HG03097 (cell line): ENCODE results near the gene TMEM89.

Experiments used
- ATAC-seq: cut with Tn5 transposase; IDR thresholded peaks from one replicate; pipeline ENCODE4 v1.9.1; 2021; ENCODE audit not compliant: unreplicated experiment, low FRiP score

TMEM89 gene, protein sequence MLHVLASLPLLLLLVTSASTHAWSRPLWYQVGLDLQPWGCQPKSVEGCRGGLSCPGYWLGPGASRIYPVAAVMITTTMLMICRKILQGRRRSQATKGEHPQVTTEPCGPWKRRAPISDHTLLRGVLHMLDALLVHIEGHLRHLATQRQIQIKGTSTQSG

DNA sequence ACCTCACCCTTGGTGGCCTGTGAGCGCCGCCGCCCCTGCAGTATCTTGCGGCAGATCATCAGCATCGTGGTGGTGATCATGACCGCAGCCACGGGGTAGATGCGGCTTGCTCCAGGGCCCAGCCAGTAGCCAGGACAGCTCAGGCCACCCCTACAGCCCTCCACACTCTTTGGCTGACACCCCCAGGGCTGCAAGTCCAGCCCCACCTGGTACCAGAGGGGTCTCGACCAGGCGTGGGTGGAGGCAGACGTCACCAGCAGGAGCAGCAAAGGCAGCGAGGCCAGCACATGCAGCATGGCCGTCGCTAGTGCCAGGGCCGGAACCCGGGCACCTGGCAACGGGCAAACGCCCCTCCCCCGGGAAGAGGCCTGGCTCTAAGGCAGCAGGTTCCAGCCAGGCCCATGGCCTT is at the start of gene TMEM89:
TSS of gene TMEM89 (minus strand) at position 309 of the 409 bp plus-strand sequence. CDS start at position 296, 13 bp downstream.
- ATAC-seq = no peak

DNA sequence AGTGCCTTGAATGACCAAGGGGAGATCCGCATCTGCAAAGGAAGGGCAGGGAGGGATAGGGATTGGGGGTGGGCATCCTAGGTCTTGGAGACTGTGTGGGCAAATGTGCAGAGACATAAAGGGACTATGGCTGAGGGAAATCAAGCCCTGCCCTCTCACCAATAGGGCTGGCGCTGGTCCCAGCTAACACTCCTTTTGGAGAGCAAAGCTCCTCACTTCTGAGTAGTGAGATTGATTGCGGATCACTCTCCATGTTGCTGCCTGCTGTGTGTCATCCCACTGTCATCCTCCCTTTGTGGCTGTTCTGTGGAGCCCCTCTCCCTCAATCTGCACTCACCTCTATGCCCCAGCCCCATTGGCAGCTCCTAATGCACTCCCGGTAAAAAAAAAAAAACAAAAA is 43.4 kb upstream of the TMEM89 start:
- ATAC-seq = no peak

DNA sequence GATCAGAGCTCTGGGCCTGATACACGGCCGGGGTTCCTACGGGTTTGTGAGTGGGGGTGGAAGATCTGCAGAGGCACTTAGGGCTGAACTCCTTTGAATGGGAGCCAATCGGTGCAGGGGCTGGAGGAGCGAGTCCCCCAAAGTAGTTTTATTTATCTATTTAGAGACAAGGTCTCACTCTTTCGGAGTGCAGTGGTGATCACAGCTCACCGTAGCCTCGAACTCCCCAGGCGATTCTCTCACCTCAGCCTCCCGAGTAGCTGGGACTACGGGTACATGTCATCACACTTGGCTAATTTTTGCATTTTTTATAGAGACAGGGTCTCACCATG is 42.7 kb upstream of the TMEM89 start:
- ATAC-seq = no peak

DNA sequence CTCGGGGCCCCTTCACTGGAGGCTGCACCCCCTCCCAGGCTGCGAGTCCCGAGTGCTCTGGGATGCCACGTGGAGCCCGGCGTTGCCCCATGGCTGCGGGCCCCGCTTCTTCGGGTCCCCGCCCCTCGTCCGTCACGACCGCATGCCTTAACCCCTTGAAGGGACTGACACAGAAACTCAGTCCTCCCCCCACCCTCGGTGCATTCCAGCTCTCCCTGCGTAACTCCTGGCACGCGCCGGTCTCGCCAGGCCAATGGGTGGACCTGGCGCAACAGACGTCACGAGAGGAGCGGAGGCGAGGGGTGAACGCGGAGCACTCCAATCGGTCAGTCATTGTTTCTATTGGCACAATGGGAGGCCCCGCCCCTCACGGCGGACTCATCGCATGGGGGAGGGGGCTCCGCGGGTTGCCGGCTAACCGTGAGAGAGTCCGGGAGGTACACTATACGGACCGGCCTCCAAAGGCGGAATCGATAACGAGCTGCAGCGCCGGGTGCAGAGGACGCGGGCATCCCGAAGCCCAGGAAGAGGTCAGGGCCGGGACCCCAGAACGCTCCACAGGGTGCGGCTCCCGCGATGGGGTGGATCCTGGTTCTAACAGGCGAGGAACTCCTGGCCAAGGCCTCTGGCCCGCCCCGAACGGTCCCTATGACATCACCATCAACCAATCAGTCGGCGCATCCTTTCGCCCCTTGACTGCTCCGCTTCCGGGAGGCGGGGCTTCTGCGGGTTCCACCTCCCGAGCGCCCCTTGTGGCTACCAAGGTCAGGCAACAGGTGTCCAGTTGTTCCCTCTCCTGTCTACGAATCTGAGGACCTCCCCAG is 42.1 kb upstream of the TMEM89 start:
- ATAC-seq = peak; percentile 78

DNA sequence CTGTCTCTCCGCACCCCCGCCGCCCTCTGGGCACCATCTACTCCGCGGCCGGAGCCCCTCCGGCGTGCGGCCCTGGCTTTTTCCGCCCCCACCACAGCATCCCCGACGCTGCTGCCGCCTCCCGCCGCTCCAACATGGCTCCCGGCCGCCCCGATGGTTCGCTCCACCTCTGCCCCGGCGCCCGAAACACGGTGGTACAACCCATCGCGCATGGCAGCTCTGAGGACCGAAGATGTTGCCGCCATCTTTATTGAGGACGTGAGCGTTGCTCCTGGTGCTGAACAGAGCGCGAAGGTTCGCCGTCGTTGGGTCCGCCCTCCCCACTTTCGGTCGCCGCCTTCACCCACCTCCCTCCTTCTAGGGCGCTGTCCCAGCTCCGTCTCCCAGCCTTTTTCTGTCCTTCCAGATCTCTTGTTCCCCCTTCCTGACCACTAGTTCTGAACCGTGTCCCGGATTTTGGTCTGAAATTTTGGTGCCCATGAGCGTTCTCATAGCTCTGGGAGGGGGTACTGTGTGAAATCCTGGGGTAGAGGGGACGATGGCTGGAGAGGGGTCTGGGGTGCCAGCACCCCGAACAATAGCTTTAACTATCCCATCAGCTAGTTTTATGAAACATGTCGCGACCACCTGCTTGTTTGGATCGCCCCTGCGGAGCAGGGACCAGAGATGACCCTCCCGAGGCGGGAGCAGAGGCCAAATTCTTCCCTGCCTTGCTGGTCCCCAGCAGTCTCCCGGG is 41.4 kb upstream of the TMEM89 start, which contains the start of gene CELSR3:
TSS of gene CELSR3 (minus strand) at position 134 of the 736 bp plus-strand sequence. CDS start 252 bp downstream, outside the sequence.
- no peak for ATAC-seq

DNA sequence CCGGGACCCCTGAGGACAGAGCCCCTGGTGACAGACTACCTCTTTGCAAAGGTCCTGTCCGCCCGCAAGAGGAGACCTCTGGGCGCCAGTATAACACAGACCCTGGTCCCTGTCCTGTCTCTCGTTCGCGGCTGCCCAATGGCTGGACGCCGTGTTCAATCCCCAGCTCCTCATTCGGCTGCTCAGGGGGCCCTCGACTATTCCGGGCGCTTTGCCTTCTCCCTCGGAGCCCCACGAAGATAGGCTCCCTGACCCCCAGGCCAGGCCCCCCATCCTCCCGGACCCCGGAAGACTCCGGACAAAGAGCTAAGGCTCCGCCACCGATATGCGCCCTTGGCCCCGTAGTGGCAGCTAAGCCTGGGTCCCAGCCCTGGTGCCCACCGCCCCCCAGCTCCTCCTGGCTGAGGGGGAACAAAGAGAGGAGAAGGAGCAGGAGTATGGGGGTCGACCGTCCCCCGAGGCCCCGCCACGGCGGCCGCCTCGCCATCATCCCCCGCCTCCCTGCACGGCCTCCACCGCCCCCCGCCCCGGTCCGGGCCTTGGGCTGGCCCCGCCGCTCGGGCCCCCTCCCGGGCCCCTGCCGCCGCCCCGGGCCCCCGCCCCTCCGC is 40.7 kb upstream of the TMEM89 start:
- ATAC-seq = no peak

DNA sequence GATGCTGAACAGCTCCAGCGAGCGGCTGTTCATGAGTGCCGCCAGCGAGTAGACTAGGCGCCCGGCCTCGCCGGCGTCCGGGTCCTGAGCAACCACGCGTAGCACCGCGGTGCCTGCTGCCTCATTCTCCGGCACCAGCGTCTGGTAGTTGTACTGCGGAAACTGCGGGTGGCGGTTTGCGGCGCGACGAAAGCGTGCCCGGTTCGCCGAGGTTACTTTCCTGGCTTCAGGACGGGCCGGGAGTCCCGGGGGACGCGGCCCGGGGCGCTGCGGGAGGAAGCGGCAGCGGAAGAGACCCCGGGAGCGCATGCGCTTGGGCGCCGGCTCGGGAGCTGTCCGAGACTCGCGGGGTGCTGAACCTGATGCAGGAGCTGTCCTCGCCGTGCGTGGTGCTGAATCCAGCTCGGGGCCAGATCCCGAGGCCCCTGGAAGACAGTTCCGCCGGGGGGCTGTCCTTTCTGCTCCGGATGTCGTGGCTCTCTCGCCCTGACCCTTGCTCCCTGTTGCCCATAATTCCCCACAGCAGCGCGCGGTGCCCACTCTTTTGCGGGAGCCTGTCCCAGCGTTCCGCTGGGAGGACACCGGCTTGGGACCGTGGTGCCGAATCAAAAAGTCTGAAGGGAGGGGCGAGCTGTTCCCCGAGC is 40.1 kb upstream of the TMEM89 start:
- ATAC-seq = peak; percentile 38

DNA sequence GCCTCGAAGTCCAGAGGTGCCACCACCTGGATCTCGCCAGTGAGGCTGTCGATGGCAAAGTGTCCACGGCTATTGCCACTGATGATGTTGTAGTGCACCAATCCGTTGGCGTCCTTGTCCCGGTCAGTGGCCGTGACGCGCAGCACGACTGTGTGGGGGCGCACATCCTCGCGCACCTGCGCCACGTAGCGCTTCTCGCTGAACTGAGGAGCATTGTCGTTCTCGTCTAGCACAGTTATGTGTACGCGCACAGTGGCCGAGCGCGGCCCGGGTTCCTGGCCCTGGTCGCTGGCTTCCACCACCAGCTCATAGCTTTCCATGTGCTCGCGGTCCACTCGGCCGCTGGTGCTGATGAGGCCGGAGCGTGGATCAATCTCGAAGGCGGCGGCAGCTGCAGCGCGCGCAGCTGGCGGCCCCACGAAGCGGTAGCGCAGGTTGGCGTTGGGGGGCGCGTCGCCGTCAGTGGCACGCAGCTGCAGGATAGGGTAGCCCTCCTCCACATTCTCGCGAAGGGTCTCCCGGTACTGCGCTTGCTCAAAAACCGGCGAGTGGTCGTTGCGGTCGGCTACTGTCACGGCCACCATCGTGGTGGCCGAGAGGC is 39.3 kb upstream of the TMEM89 start:
- no peak for ATAC-seq

DNA sequence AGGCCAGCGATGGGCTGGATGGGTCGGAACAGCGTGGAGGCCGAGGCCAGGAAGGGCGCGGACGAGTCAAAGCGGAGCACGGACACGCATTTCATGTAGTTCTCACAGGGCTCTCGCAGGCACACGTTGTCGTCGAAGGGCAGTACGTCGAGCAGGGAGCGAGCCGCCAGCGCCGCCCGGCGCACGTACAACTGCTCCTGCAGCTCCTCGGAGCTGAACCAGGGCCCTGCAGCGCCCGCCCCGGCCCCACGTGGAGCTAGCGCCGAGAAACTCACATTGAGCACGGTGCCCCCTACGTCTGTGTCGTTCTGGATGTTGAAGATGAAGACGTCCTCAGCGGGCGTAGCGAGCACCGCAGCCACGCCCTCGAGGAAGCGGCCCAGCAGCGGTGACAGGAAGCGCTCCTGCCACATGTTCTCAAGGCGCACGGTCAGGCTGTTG is 35.3 kb upstream of the TMEM89 start:
- ATAC-seq = no peak

DNA sequence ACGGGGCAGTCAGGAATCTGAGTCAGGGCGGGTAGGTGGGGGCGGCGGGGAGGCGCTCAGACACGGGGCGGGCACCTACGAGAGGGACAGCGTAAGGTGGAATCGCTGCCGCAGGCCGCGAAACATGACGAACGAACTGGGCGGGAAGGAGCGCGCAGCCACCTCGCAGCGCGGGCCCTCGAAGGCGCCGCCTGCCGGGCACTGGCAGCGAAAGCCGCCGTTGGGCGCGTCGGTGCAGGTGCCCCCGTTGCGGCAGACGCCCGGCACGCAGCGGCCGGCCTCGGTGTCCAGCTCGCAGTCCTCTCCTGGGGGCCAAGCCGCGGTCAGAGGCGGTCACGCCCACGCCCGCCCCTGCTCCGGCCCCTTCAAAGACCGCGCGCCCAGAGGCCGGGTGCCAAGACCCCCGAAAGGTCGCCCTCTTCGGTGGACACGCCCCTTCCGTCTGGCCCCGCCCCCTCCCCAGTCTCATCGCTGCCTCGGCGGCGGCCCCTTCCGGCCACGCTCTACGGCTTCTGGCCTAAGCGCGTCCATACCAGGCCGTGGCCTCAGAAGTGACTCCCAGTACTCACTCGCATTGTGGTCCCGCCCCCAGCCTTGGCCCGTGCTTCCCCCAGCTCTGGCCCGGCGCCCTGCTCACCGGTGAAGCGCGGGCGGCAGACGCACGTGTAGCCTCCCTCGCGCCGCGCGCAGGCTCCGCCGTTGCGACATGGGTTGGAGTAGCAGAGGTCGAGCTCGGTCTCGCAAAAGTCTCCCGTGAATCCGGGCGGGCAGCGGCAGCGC is 34.7 kb upstream of the TMEM89 start:
- peak; percentile 55 for ATAC-seq

DNA sequence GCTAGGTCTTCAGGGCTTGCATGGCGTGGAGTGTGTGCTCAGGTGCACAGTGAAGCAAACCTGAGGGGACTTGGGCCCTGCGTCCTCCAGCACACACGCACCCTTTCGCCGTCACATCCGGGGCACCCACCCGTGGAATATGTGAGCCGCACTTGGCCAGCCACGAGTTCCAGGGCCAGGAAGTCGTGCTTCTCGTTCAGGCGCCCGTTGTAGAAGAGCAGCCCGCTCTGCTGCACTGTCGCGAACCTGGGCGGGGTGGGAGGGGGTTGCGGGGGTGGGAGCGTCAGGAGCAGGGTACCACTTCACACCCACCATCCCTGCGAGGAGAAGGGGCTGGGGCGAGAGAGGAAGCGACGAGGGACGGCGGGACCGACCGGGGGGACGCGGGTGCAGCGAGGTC is 34.0 kb upstream of the TMEM89 start:
- no peak for ATAC-seq

DNA sequence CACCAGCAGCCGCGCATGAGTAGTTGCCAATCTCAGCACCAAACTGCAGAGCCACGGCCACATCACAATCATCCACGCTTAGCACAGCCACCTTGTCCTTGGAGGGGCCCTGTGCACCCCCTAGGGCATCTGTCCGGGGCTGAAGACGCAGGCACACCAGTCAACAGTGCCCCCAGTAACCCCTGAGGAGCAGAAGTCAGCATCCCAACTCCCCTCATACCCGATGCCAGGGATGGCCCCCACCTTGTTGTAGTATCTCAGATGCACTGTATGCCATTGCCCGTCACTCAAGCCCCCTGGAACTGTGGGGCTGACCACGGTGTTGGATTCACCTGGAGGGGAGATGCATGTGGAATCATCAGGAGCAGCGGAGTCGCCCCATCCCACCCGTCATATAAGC is 33.5 kb upstream of the TMEM89 start:
- no peak for ATAC-seq

DNA sequence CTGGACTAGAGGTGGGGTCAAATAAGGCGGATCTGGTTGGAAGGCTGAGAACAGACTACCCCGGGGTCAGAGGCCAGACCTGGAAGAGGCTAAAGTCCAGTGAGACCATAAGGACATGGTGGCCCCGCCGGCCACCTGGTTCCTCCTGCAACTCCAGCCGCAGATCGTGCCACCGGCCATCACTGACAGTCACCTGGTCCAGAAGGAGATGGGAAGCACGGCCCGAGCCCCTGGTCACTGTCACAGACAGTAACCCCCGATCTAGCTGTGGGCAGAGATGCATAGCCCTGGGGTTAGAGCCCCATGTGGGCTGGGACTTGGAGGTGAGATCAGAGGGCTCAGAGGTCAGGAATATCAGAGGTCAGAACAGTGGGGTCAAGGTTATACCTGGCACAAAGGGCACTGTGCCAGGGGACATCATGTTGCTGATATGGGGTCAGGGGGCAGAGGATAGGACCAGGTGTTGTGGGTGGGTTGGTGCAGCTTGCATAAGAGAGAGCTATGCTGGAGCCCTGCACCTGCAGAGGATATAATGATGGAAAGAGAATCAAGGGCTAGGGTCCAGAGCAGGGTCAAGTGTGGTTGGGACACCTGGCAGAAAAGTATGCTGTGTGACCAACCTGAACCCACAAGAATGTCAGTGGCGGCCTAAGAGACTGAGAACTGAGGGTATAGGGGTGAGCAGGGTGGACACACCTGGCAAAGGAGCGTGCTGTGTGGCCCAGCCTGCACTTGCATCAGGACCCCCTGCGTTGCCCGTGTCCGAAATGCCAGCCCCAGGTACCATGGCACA is 31.6 kb upstream of the TMEM89 start:
- ATAC-seq = no peak

DNA sequence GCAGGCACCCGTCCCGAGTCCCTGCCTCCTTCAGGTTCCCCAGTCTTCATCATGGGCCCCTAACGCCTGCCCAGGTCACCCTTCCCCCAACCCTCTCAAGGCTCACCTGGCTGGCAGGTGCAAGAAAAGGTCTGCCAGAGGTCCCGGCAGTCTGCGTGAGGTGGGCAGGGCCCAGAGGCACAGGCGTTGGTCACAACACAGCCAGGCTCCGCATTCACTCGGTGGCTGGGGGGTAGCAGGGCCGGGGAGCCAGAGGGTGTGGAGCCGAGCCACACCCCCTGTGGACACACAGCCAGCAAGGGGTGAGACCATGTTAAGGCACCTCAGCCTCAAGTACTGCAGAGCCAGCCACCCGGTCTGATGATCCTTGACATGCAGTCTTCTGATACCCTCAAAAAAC is 30.2 kb upstream of the TMEM89 start:
- no peak for ATAC-seq

DNA sequence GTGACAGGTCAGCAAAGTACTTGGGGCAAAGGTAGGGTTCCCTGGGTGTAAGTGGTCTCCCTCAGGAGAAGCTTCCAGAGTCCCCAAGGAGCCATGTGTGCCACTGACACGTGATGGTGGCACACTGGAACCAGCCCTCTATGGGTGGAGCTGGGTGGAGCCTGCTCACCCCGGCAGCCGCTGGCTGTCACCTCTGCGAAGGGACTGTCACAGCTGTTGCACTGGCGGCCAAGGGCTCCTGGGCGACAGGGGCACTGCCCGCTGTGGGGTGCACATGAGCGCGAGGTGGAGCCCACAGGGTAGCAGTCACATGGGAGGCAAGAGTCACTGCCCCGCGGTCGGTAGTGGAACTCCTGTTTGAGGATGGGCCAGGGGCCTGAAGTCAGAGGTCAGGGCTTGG is 29.2 kb upstream of the TMEM89 start:
- no peak for ATAC-seq

DNA sequence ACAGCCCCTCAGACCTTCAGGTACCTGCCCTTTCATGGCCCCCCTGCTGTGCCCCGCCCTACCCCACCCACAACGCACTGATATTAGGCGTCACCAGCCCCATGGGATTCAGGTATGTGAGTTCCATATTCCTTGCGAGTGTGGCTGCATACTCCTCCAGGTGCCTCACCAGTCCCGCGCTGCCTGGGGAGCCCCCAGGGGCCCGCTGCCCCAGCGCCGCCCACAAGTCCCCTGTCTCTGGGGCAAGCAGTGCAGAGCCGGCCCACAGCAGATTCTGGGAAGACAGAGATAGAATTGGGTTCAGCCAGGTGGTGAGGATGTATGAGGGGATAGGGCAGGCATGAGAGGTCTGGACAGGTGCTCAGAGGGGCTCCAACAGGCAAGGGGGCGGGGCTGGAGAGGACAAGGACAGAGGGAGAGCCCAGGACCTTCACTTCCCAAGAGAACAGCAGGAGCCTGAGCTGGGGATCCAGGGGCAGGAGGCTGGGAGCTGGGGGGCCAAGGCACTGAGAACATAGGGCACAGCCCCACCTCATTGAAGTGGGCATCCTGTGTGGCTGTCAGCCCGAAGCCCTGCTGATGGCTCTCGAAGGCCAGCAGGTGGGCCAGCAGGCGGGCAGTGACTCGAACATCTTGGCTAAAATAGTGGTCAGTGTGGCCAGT is 26.8 kb upstream of the TMEM89 start:
- no peak for ATAC-seq

DNA sequence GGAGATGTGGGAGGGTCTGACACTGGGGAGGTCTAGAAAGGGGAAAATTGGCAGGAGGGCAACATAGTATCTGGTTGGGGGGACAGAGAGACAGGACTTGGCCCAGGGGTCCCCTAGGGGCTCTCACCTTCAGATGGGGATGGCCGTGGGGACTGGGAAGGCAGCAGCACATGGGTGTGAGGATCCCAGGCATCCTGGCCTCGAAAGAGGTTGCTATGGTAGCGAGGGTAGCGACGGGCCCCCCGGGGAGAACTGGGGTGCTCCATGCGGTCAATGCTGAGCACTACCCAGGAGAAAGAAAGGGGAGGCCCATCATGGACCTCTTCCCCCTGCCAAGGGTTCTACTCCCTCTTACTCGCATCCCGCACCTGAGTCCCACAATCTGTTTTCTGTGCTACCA is 26.1 kb upstream of the TMEM89 start:
- no peak for ATAC-seq
